H1 (cell line): ENCODE results near the gene PIP5K1C. TPM values are rescaled to one million over a fixed set of nuclear protein-coding genes. Genes with fewer than 3 reads are reported as not detected.

Experiments
- CTCF ChIA-PET: fragments of 300-600 bp; sonication (Branson Sonifier 250); formaldehyde crosslinking; loops from one replicate; lab custom pipeline; 2021; ENCODE audit not compliant: partially characterized antibody; lab: Charles Lee
- POLR2A ChIA-PET: fragments of 300-600 bp; sonication (Branson Sonifier 250); formaldehyde crosslinking; loops from one replicate; lab custom pipeline; 2021; ENCODE audit warnings: inconsistent platforms; ENCODE audit not compliant: partially characterized antibody; lab: Charles Lee
- DNase-seq, 2 experiments: peaks; one replicate each; pipeline versions ENCODE4 v3.0.0 to v3.0.0-alpha.2; 2010 to 2022; ENCODE audit warnings: low spot score in 2 of 2, low read depth in 1 of 2, mixed read lengths in 1 of 2
- FAIRE-seq: peaks from 2 replicates; lab custom pipeline; 2011; peaks lifted over from hg19 to GRCh38; lab: Jason Lieb, UNC
- H2AFZ ChIP-seq: 2 replicates; pipeline ENCODE4 v1.8.1; 2012; ENCODE audit warnings: low read length, inconsistent platforms
- H2AK5ac ChIP-seq: 2 replicates; pipeline ENCODE4 v1.6.1; 2013; ENCODE audit warnings: low read depth, low read length
- H2BK120ac ChIP-seq: replicated peaks from 2 replicates; pipeline ENCODE3; 2013; ENCODE audit warnings: low read depth, low read length, inconsistent platforms
- H2BK12ac ChIP-seq: 2 replicates; pipeline ENCODE4 v1.6.1; 2013; ENCODE audit warnings: low read depth, low read length
- H2BK15ac ChIP-seq: 2 replicates; pipeline ENCODE4 v1.6.1; 2013; ENCODE audit warnings: low read length
- H2BK20ac ChIP-seq: 2 replicates; pipeline ENCODE4 v1.6.1; 2013; ENCODE audit warnings: low read length
- H2BK5ac ChIP-seq: 2 replicates; pipeline ENCODE4 v1.6.1; 2013; ENCODE audit warnings: low read depth, low read length
- H3K14ac ChIP-seq: 2 replicates; pipeline ENCODE4 v1.6.1; 2013; ENCODE audit warnings: inconsistent platforms; ENCODE audit not compliant: insufficient read length
- H3K18ac ChIP-seq: 2 replicates; pipeline ENCODE4 v1.6.1; 2013; ENCODE audit warnings: low read length; ENCODE audit errors: extremely low read depth
- H3K23ac ChIP-seq: 2 replicates; pipeline ENCODE4 v1.6.1; 2013; ENCODE audit warnings: inconsistent platforms; ENCODE audit not compliant: insufficient read length
- H3K23me2 ChIP-seq: 2 replicates; pipeline ENCODE4 v1.6.1; 2013; ENCODE audit warnings: low read depth, low read length
- H3K27ac ChIP-seq: 2 replicates; pipeline ENCODE4 v1.6.1; 2011; ENCODE audit warnings: low read depth, low read length, inconsistent platforms
- H3K27me3 ChIP-seq, 4 experiments: replicated peaks in 1 of 4; 1 replicate in 1 of 4; 2 replicates in 3 of 4; pipeline versions ENCODE4 v1.6.1 to v1.8.1; 2011 to 2013; ENCODE audit warnings: low read length in 3 of 4, mild to moderate bottlenecking in 3 of 4, inconsistent platforms in 2 of 4, mixed read lengths in 2 of 4, moderate library complexity in 1 of 4; ENCODE audit not compliant: control insufficient read depth in 3 of 4, insufficient read depth in 3 of 4; ENCODE audit errors: extremely low read depth in 1 of 4
- H3K36me3 ChIP-seq, 4 experiments: 2 replicates each; pipeline versions ENCODE4 v1.6.1 to v1.8.1; 2011 to 2013; ENCODE audit warnings: mild to moderate bottlenecking in 4 of 4, low read length in 3 of 4, moderate library complexity in 2 of 4, control low read depth in 1 of 4, inconsistent platforms in 1 of 4; ENCODE audit not compliant: insufficient read depth in 4 of 4, control insufficient read depth in 2 of 4
- H3K4ac ChIP-seq: replicated peaks from 2 replicates; pipeline ENCODE3; 2013; ENCODE audit warnings: low read length, low read depth, mixed read lengths, inconsistent platforms; ENCODE audit not compliant: insufficient read length
- H3K4me1 ChIP-seq, 4 experiments: replicated peaks in 1 of 4; 1 replicate in 1 of 4; 2 replicates in 3 of 4; pipeline versions ENCODE4 v1.6.1 to v1.8.1; 2011 to 2013; ENCODE audit warnings: low read length in 3 of 4, inconsistent platforms in 2 of 4, mixed read lengths in 1 of 4; ENCODE audit not compliant: insufficient read depth in 4 of 4, control insufficient read depth in 3 of 4
- H3K4me2 ChIP-seq, 2 experiments: 2 replicates each; pipeline versions ENCODE4 v1.6.1 to v1.8.1; 2011 to 2013; ENCODE audit warnings: low read depth in 2 of 2, low read length in 2 of 2, control low read depth in 1 of 2, inconsistent platforms in 1 of 2, mild to moderate bottlenecking in 1 of 2; ENCODE audit not compliant: insufficient read depth in 1 of 2
- H3K4me3 ChIP-seq, 4 experiments: fragments of 200-600, 300-600 bp in 1 of 4; sonication (generic), shearing (Covaris generic), sonication (Bioruptor Twin) in 1 of 4; 2 replicates each; pipeline versions ENCODE4 v1.5.1 to v1.8.1; 2011 to 2016; ENCODE audit warnings: low read length in 4 of 4, low read depth in 3 of 4, control low read depth in 2 of 4, inconsistent platforms in 2 of 4, mild to moderate bottlenecking in 2 of 4, mixed read lengths in 1 of 4, moderate library complexity in 1 of 4; ENCODE audit not compliant: insufficient read depth in 2 of 4; ENCODE audit errors: extremely low read depth in 1 of 4
- H3K56ac ChIP-seq: replicated peaks from 2 replicates; pipeline ENCODE3; 2013; ENCODE audit warnings: low read depth, mild to moderate bottlenecking, mixed read lengths, low read length, inconsistent platforms; ENCODE audit not compliant: insufficient read length
- H3K79me1 ChIP-seq: 2 replicates; pipeline ENCODE4 v1.6.1; 2013; ENCODE audit warnings: low read depth, low read length, control low read depth
- H3K79me2 ChIP-seq, 2 experiments: 2 replicates each; pipeline versions ENCODE4 v1.6.1 to v1.8.1; 2012 to 2013; ENCODE audit warnings: low read length in 2 of 2, mild to moderate bottlenecking in 2 of 2, inconsistent platforms in 1 of 2; ENCODE audit not compliant: insufficient read depth in 2 of 2, control insufficient read depth in 1 of 2
- H3K9ac ChIP-seq, 4 experiments: replicated peaks in 1 of 4; 1 replicate in 1 of 4; 2 replicates in 3 of 4; pipeline versions ENCODE4 v1.6.1 to v1.8.1; 2011 to 2013; ENCODE audit warnings: low read depth in 3 of 4, low read length in 3 of 4, control low read depth in 2 of 4, mild to moderate bottlenecking in 2 of 4, moderate library complexity in 2 of 4, inconsistent platforms in 1 of 4; ENCODE audit errors: extremely low read depth in 1 of 4
- H3K9me3 ChIP-seq, 2 experiments: 2 replicates each; pipeline versions ENCODE4 v1.6.1 to v1.8.1; 2012 to 2013; ENCODE audit warnings: mild to moderate bottlenecking in 2 of 2, moderate library complexity in 2 of 2, control low read depth in 1 of 2, inconsistent platforms in 1 of 2, low read depth in 1 of 2, low read length in 1 of 2, mixed read lengths in 1 of 2; ENCODE audit not compliant: insufficient read depth in 2 of 2
- H4K20me1 ChIP-seq, 2 experiments: replicated peaks in 1 of 2; 2 replicates each; pipeline versions ENCODE3 to v1.8.1; 2011 to 2013; ENCODE audit warnings: inconsistent platforms in 2 of 2, low read length in 2 of 2, mild to moderate bottlenecking in 1 of 2; ENCODE audit not compliant: insufficient read depth in 2 of 2, control insufficient read depth in 1 of 2
- H4K5ac ChIP-seq: 2 replicates; pipeline ENCODE4 v1.6.1; 2013; ENCODE audit warnings: low read length, low read depth, mixed read lengths, inconsistent platforms; ENCODE audit not compliant: insufficient read length
- H4K8ac ChIP-seq: 2 replicates; pipeline ENCODE4 v1.8.0; 2013; ENCODE audit warnings: mild to moderate bottlenecking, moderate library complexity, low read length, inconsistent platforms; ENCODE audit not compliant: insufficient read depth; ENCODE audit errors: extremely low read depth
- H4K91ac ChIP-seq: replicated peaks from 2 replicates; pipeline ENCODE3; 2013; ENCODE audit warnings: low read length, mixed read lengths, inconsistent platforms; ENCODE audit not compliant: insufficient read length
- CEBPB ChIP-seq: IDR thresholded peaks from 2 replicates; pipeline ENCODE4 v1.6.1; 2012; ENCODE audit warnings: low read depth, low read length
- CHD2 ChIP-seq: IDR thresholded peaks from 2 replicates; pipeline ENCODE4 v1.6.1; 2012; ENCODE audit warnings: low read length, improper control_type of control experiment
- CTCF ChIP-seq, 3 experiments: IDR thresholded peaks; 1 replicate in 2 of 3; 2 replicates in 1 of 3; pipeline versions ENCODE4 v1.5.1 to v1.6.1; 2011; ENCODE audit warnings: low read length in 3 of 3, mild to moderate bottlenecking in 3 of 3, inconsistent platforms in 2 of 3, low read depth in 1 of 3, moderate library complexity in 1 of 3; ENCODE audit not compliant: insufficient read depth in 1 of 3; ENCODE audit errors: control extremely low read depth in 1 of 3
- EP300 ChIP-seq, 2 experiments: IDR thresholded peaks; 1 replicate in 1 of 2; 2 replicates in 1 of 2; pipeline ENCODE4 v1.6.1; 2011 to 2012; ENCODE audit warnings: low read depth in 2 of 2, low read length in 2 of 2, mild to moderate bottlenecking in 2 of 2, borderline replicate concordance in 1 of 2, inconsistent platforms in 1 of 2, moderate library complexity in 1 of 2
- NRF1 ChIP-seq: IDR thresholded peaks from 2 replicates; pipeline ENCODE4 v1.6.1; 2011; ENCODE audit warnings: mild to moderate bottlenecking, low read depth, low read length, improper control_type of control experiment
- POLR2AphosphoS5 ChIP-seq: IDR thresholded peaks from 2 replicates; pipeline ENCODE4 v1.6.1; 2011; ENCODE audit warnings: low read depth, low read length
- RFX5 ChIP-seq: IDR thresholded peaks from 2 replicates; pipeline ENCODE4 v1.6.1; 2011; ENCODE audit warnings: low read depth, low read length, improper control_type of control experiment, borderline replicate concordance
- SIX5 ChIP-seq: IDR thresholded peaks from 2 replicates; pipeline ENCODE4 v1.6.1; 2011; ENCODE audit warnings: mild to moderate bottlenecking, low read depth, low read length
- SRF ChIP-seq: IDR thresholded peaks from 2 replicates; pipeline ENCODE4 v1.6.1; 2011; ENCODE audit warnings: mild to moderate bottlenecking, low read depth, low read length, moderate library complexity
- SUZ12 ChIP-seq: fragments of 200-600 bp; sonication (generic); IDR thresholded peaks from 2 replicates; pipeline ENCODE4 v1.6.1; 2012; ENCODE audit warnings: mild to moderate bottlenecking, inconsistent platforms, low read length, moderate library complexity, mixed read lengths
- WGBS, 2 experiments: shearing (Covaris generic) in 1 of 2; methylation state at CpG; one replicate each; pipeline versions ENCODE4 v1.1.6 to v1.1.7; 2013 to 2015; ENCODE audit warnings: low lambda C conversion rate in 2 of 2, mixed read lengths in 2 of 2, inconsistent platforms in 1 of 2, low coverage in 1 of 2, missing lambda C conversion rate in 1 of 2; ENCODE audit not compliant: insufficient replicate concordance in 2 of 2, insufficient coverage in 1 of 2, insufficient read length in 1 of 2; ENCODE audit errors: extremely low coverage in 1 of 2, missing lambda C conversion rate in 1 of 2; 5-methylcytosine and 5-hydroxymethylcytosine counted together
- polyA plus RNA-seq, 7 experiments: library from polyadenylated mRNA; depleted of rRNA in 3 of 7; stranded (reverse) in 5 of 7; unstranded in 2 of 7; fragments of >200 nt in 5 of 7; fragments of 200-250 nt in 2 of 7; gene quantifications; 1 replicate in 5 of 7; 2 replicates in 1 of 7; 4 replicates in 1 of 7; pipeline versions ENCODE4 v1.2.1 to v1.2.3, GENCODE V29; 2011 to 2013; ENCODE audit warnings: missing spikeins in 2 of 7, mixed read lengths in 2 of 7
- total RNA-seq: library from RNA; stranded (reverse); fragmentation: NEBNext Ultra II Directional; extraction: Animal tissue kit (Norgen Biotek cat#: 25700); gene quantifications from 2 replicates; pipeline ENCODE4 v1.2.1, GENCODE V29; 2021

Gene PIP5K1C
- total and polyA plus RNA-seq, 2 of the 8 experiments (the other 6 are each of a cell fraction or from before 2014, with no cell fraction given), result 10.6 to 32.9 TPM

DNA sequence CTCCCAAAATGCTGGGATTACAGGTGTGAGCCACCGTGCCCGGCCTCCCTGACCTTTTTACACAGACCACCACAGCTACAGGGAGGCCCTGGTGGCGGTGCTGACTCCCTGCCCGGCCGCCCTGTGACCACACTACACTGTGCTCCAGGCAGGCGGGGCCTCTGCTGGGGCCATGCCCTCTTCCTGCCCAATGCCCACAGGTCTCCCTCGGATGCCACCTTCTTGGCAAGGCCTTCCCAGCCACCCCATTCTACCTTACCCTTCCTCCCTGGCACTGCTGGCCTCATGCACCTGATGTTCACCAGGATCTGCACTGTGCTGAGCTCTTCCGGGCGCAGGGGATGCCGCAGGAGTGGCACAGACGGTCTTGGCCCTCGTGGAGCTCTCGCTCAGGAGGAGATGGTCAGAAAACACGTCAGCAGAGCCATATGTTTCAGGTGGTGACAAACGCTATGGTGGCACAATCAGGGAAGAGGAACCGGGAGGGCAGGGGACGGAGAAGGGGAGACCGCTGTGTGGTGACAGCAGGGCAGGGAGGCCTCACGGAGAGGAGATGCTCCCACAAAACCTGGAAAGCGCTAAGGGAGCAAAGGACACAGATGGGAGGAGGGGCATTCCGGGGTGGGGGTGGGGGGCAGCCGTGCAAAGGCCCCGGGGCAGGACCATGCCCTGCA is 4.1 kb downstream of the PIP5K1C start:
- Histone ChIP-seq H4K20me1 (peaks cover 10 to 43% of the 10 kb centered on the region in 2 experiments), H2AFZ (no peak overlapping the region), H3K27ac (no peak overlapping the region), H4K91ac (no peak overlapping the region), H3K9me3 (no peaks in the 10 kb centered on the region), H3K23me2 (peaks cover 3% of the 10 kb centered on the region; the same call in 1 of the 2 replicates), H3K36me3 (no peaks in the 10 kb centered on the region), H4K8ac (no peak overlapping the region), H3K56ac (no peak overlapping the region), H3K4me3 (no peak overlapping the region), H2BK5ac (peak overlapping the region; percentile 52; the same call in 1 of the 2 replicates), H2AK5ac (no peak overlapping the region), H3K23ac (no peak overlapping the region), H3K27me3 (no peaks in the 10 kb centered on the region; a peak in 2 of 7 replicates), H4K5ac (no peak overlapping the region), H2BK12ac (no peak overlapping the region), H3K79me1 (peaks cover 28% of the 10 kb centered on the region), H3K18ac (no peak overlapping the region), H2BK120ac (no peak overlapping the region), H3K79me2 (peaks cover 0 to 52% of the 10 kb centered on the region in 2 experiments; a peak in 3 of 4 replicates), H3K9ac (no peak overlapping the region), H3K4me2 (no peak overlapping the region), H2BK20ac (no peak overlapping the region), H3K14ac (no peak overlapping the region), H2BK15ac (no peak overlapping the region), H3K4me1 (peaks cover 0 to 8% (median 2%) of the 10 kb centered on the region in 4 experiments; a peak in 3 of 7 replicates), H3K4ac (no peak overlapping the region)
- DNase-seq (no peak), FAIRE-seq (no peak)
- ChIA-PET CTCF (interaction anchor here (0.9 to 8.8 kb wide), 7 partner anchors 8 to 292 kb away, joined by 3 to 85 read pairs (median 5); partner anchors contain the start of gene TJP3), POLR2A (interaction anchor here (0.6 to 2.3 kb wide), 3 partner anchors 13 to 914 kb away, joined by 3 to 10 read pairs (median 3); no protein-coding TSS in a partner anchor)
- 90% methylated on average over 22 of the region's 23 CpGs; no CpG with 5 or more reads in 1 of the 2 experiments for WGBS, 2 experiments
- TF ChIP-seq SRF, result no peak
- TF ChIP-seq SUZ12, result no peak
- no peak for TF ChIP-seq POLR2AphosphoS5
- TF ChIP-seq SIX5, result no peak
- TF ChIP-seq CTCF (IDR thresholded peaks at IDR 0.05; ENCODE audit: control extremely low read depth in 1 of 3, insufficient read depth in 1 of 3, low read depth in 1 of 3, low read length in 3 of 3), result no peak
- TF ChIP-seq EP300 (IDR thresholded peaks at IDR 0.05; ENCODE audit: borderline replicate concordance in 1 of 2, low read depth in 2 of 2, low read length in 2 of 2), result no peak
- TF ChIP-seq CEBPB, result no peak
- TF ChIP-seq RFX5, result no peak
- TF ChIP-seq CHD2, result no peak
- no peak for TF ChIP-seq NRF1
